Fibroblast of lung (primary cell): ENCODE data around the gene ATRX. TPM values are rescaled to one million over a fixed set of nuclear protein-coding genes. Genes with fewer than 3 reads are reported as not detected.

ENCODE experiments used
- DNase-seq, 2 donors: peaks; one replicate each; pipeline versions ENCODE4 v3.0.0 to v3.0.0-alpha.2; 2010; ENCODE audit warnings: low read depth in 2 of 2
- H2AFZ ChIP-seq: 2 replicates; pipeline ENCODE4 v1.5.1; 2012; ENCODE audit warnings: low read length, control low read depth, inconsistent platforms
- H3K27ac ChIP-seq: 2 replicates; pipeline ENCODE4 v1.5.1; 2011; ENCODE audit warnings: low read length, control low read depth; ENCODE audit not compliant: insufficient read depth
- H3K27me3 ChIP-seq: 2 replicates; pipeline ENCODE4 v1.5.1; 2011; ENCODE audit warnings: mild to moderate bottlenecking, low read length; ENCODE audit not compliant: control insufficient read depth, insufficient read depth
- H3K36me3 ChIP-seq: 2 replicates; pipeline ENCODE4 v1.5.1; 2011; ENCODE audit warnings: low read length; ENCODE audit not compliant: control insufficient read depth, insufficient read depth
- H3K4me1 ChIP-seq: 2 replicates; pipeline ENCODE4 v1.5.1; 2011; ENCODE audit warnings: low read length; ENCODE audit not compliant: control insufficient read depth, insufficient read depth; ENCODE audit errors: extremely low read depth
- H3K4me2 ChIP-seq: 2 replicates; pipeline ENCODE4 v1.5.1; 2011; ENCODE audit warnings: low read length, control low read depth; ENCODE audit not compliant: insufficient read depth; ENCODE audit errors: extremely low read depth
- H3K4me3 ChIP-seq, 4 experiments: fragments of 200-600 bp in 1 of 4; sonication (generic) in 1 of 4; replicated peaks in 1 of 4; 2 replicates each; pipeline ENCODE4 v1.5.1; 2011 to 2016; ENCODE audit warnings: low read length in 4 of 4, low read depth in 3 of 4, mild to moderate bottlenecking in 3 of 4, control low read depth in 2 of 4, inconsistent platforms in 1 of 4, mixed read lengths in 1 of 4; ENCODE audit not compliant: insufficient read depth in 1 of 4; ENCODE audit errors: control extremely low read depth in 1 of 4
- H3K79me2 ChIP-seq: 2 replicates; pipeline ENCODE4 v1.5.1; 2012; ENCODE audit warnings: mild to moderate bottlenecking, low read length, inconsistent platforms; ENCODE audit not compliant: control insufficient read depth, insufficient read depth
- H3K9ac ChIP-seq: 2 replicates; pipeline ENCODE4 v1.5.1; 2011; ENCODE audit warnings: mild to moderate bottlenecking, low read length, control low read depth; ENCODE audit not compliant: insufficient read depth
- H3K9me3 ChIP-seq: 2 replicates; pipeline ENCODE4 v1.5.1; 2012; ENCODE audit warnings: low read depth, low read length; ENCODE audit not compliant: control insufficient read depth, insufficient read depth
- H4K20me1 ChIP-seq: 2 replicates; pipeline ENCODE4 v1.5.1; 2011; ENCODE audit warnings: low read length; ENCODE audit not compliant: control insufficient read depth, insufficient read depth; ENCODE audit errors: extremely low read depth
- EZH2 ChIP-seq: IDR thresholded peaks from 2 replicates; pipeline ENCODE4 v1.5.1; 2012; ENCODE audit warnings: low read length, control low read depth, mild to moderate bottlenecking; ENCODE audit errors: missing control alignments
- polyA plus RNA-seq, 2 donors: library from polyadenylated mRNA; depleted of rRNA in 1 of 2; stranded (reverse) in 1 of 2; unstranded in 1 of 2; fragments of >200 nt; gene quantifications; 2 replicates each; pipeline ENCODE4 v1.2.1, GENCODE V29; 2011 to 2012; ENCODE audit warnings: missing spikeins in 1 of 2
- total RNA-seq: library from RNA; depleted of rRNA; stranded (reverse); fragments of >200 nt; gene quantifications from 2 replicates; pipeline ENCODE4 v1.2.1, GENCODE V29; 2014
- TF ChIP-seq, protein P1 (sequence below), 2 donors: IDR thresholded peaks in 1 of 2; conservative IDR thresholded peaks in 1 of 2; 1 replicate in 1 of 2; 2 replicates in 1 of 2; pipeline ENCODE4 v1.5.1; 2011 to 2012; ENCODE audit warnings: low read length in 2 of 2, control low read depth in 1 of 2, inconsistent platforms in 1 of 2, low read depth in 1 of 2, mild to moderate bottlenecking in 1 of 2

ATRX gene
- total and polyA plus RNA-seq, 2 donors (not counting 1 experiment from before 2014, with no cell fraction given) = 52.6 to 100 TPM

GRCh38 chrX:77698242-77698641 is 87.8 kb downstream of the ATRX start:
- TF ChIP-seq EZH2 = no peak
- TF ChIP-seq, protein P1, sequence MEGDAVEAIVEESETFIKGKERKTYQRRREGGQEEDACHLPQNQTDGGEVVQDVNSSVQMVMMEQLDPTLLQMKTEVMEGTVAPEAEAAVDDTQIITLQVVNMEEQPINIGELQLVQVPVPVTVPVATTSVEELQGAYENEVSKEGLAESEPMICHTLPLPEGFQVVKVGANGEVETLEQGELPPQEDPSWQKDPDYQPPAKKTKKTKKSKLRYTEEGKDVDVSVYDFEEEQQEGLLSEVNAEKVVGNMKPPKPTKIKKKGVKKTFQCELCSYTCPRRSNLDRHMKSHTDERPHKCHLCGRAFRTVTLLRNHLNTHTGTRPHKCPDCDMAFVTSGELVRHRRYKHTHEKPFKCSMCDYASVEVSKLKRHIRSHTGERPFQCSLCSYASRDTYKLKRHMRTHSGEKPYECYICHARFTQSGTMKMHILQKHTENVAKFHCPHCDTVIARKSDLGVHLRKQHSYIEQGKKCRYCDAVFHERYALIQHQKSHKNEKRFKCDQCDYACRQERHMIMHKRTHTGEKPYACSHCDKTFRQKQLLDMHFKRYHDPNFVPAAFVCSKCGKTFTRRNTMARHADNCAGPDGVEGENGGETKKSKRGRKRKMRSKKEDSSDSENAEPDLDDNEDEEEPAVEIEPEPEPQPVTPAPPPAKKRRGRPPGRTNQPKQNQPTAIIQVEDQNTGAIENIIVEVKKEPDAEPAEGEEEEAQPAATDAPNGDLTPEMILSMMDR (conservative IDR thresholded peaks at IDR 0.05 in 1 of 2, IDR thresholded peaks at IDR 0.05 in 1 of 2; ENCODE audit: low read depth in 1 of 2, low read length in 2 of 2) = no peak
- Histone ChIP-seq H3K79me2 (peaks cover 6% of the 10 kb centered on the region), H3K36me3 (no peaks in the 10 kb centered on the region)

GRCh38 chrX:77694491-77694890 is 91.5 kb downstream of the ATRX start:
- no peak overlapping the region for H2AFZ ChIP-seq
- H4K20me1 ChIP-seq = no peaks in the 10 kb centered on the region
- H3K4me1 ChIP-seq = no peaks in the 10 kb centered on the region
- H3K27ac ChIP-seq = no peak overlapping the region
- H3K9me3 ChIP-seq = no peaks in the 10 kb centered on the region
- TF ChIP-seq, protein P1 (conservative IDR thresholded peaks at IDR 0.05 in 1 of 2, IDR thresholded peaks at IDR 0.05 in 1 of 2; ENCODE audit: low read depth in 1 of 2, low read length in 2 of 2) = no peak
- TF ChIP-seq EZH2 = no peak
- H3K36me3 ChIP-seq = no peaks in the 10 kb centered on the region
- no peaks in the 10 kb centered on the region for H3K27me3 ChIP-seq
- H3K79me2 ChIP-seq = peaks cover 4% of the 10 kb centered on the region
- H3K9ac ChIP-seq = no peak overlapping the region
- no peak overlapping the region for H3K4me3 ChIP-seq
- no peak for DNase-seq
- no peak overlapping the region for H3K4me2 ChIP-seq

More at GRCh38 chrX:77698242-77698641, 87.8 kb downstream of the ATRX start:
- Histone ChIP-seq H4K20me1 (no peaks in the 10 kb centered on the region), H3K9me3 (no peaks in the 10 kb centered on the region), H3K4me2 (no peak overlapping the region), H3K4me3 (no peak overlapping the region), H3K27ac (no peak overlapping the region), H3K4me1 (no peaks in the 10 kb centered on the region), H3K9ac (no peak overlapping the region), H2AFZ (no peak overlapping the region), H3K27me3 (no peaks in the 10 kb centered on the region)
- DNase-seq = no peak

GRCh38 chrX:77693594-77693993 is 92.4 kb downstream of the ATRX start:
- Histone ChIP-seq H2AFZ (no peak overlapping the region), H4K20me1 (no peaks in the 10 kb centered on the region), H3K4me3 (no peak overlapping the region), H3K4me2 (no peak overlapping the region), H3K36me3 (no peaks in the 10 kb centered on the region), H3K9ac (no peak overlapping the region), H3K79me2 (no peaks in the 10 kb centered on the region), H3K4me1 (no peaks in the 10 kb centered on the region), H3K27ac (no peak overlapping the region), H3K27me3 (no peaks in the 10 kb centered on the region), H3K9me3 (no peaks in the 10 kb centered on the region)
- TF ChIP-seq EZH2 = no peak
- TF ChIP-seq, protein P1 (conservative IDR thresholded peaks at IDR 0.05 in 1 of 2, IDR thresholded peaks at IDR 0.05 in 1 of 2; ENCODE audit: low read depth in 1 of 2, low read length in 2 of 2) = no peak
- no peak for DNase-seq
